Nucleus accumbens (tissue), 56 donors: ENCODE results near the gene TP53AIP1.

Source experiments
- DNase-seq, 56 donors: peaks; one replicate each; lab custom pipeline; 2025; lab: John Stamatoyannopoulos, UW

TP53AIP1 gene

GRCh38 chr11:128942817-128943427 is at the start of gene TP53AIP1:
Gene TP53AIP1 (minus strand): TSS chr11:128942871. CDS start chr11:128937818, 5,053 bp downstream.
- no peak for DNase-seq

GRCh38 chr11:128988242-128988970 is 45.7 kb upstream of the TP53AIP1 start:
- DNase-seq: no peak

- DNase-seq: no peak
Observed at GRCh38 chr11:128985880-128986279, 43.2 kb upstream of the TP53AIP1 start.

GRCh38 chr11:128983023-128983422 is 40.4 kb upstream of the TP53AIP1 start:
- no peak for DNase-seq

GRCh38 chr11:128981254-128981653 is 38.6 kb upstream of the TP53AIP1 start:
- DNase-seq: no peak

GRCh38 chr11:128970598-128971190 is 28.0 kb upstream of the TP53AIP1 start:
- no peak for DNase-seq

- no peak for DNase-seq
Observed at GRCh38 chr11:128968916-128969315, 26.2 kb upstream of the TP53AIP1 start.

- DNase-seq: no peak
Observed at GRCh38 chr11:128967578-128967977, 24.9 kb upstream of the TP53AIP1 start.

GRCh38 chr11:128965485-128965884 is 22.8 kb upstream of the TP53AIP1 start:
- no peak for DNase-seq

GRCh38 chr11:128964463-128964930 is 21.8 kb upstream of the TP53AIP1 start:
- no peak for DNase-seq

- DNase-seq: no peak
Observed at GRCh38 chr11:128963744-128964325, 21.2 kb upstream of the TP53AIP1 start.

- no peak for DNase-seq
Observed at GRCh38 chr11:128962896-128963295, 20.2 kb upstream of the TP53AIP1 start.

- no peak for DNase-seq
Observed at GRCh38 chr11:128961645-128962044, 19.0 kb upstream of the TP53AIP1 start.

- DNase-seq: no peak
Observed at GRCh38 chr11:128957202-128957482, 14.5 kb upstream of the TP53AIP1 start.

GRCh38 chr11:128956401-128957201 is 13.9 kb upstream of the TP53AIP1 start:
- peak in 11 of 56 donors; percentile 6 to 63 (median 22) for DNase-seq

- DNase-seq: no peak
Observed at GRCh38 chr11:128955636-128956035, 13.0 kb upstream of the TP53AIP1 start.

GRCh38 chr11:128953151-128953550 is 10.5 kb upstream of the TP53AIP1 start:
- DNase-seq: no peak

- DNase-seq: no peak
Observed at GRCh38 chr11:128949791-128950454, 7.3 kb upstream of the TP53AIP1 start.

- no peak for DNase-seq
Observed at GRCh38 chr11:128948583-128948982, 5.9 kb upstream of the TP53AIP1 start.

- no peak for DNase-seq
Observed at GRCh38 chr11:128947773-128948172, 5.1 kb upstream of the TP53AIP1 start.
